HTR-8/SVneo (cell line): ENCODE data around the gene ZNF471.
A peak's percentile ranks its signal among the peaks of the same experiment; 100 is the strongest.

ENCODE experiments used
- DNase-seq: peaks from one replicate; pipeline ENCODE4 v3.0.0; 2011; ENCODE audit warnings: low spot score, mixed read lengths; ENCODE audit not compliant: insufficient read length
- FAIRE-seq: peaks from 2 replicates; lab custom pipeline; 2011; peaks lifted over from hg19 to GRCh38; lab: Jason Lieb, UNC

ZNF471 gene

DNA sequence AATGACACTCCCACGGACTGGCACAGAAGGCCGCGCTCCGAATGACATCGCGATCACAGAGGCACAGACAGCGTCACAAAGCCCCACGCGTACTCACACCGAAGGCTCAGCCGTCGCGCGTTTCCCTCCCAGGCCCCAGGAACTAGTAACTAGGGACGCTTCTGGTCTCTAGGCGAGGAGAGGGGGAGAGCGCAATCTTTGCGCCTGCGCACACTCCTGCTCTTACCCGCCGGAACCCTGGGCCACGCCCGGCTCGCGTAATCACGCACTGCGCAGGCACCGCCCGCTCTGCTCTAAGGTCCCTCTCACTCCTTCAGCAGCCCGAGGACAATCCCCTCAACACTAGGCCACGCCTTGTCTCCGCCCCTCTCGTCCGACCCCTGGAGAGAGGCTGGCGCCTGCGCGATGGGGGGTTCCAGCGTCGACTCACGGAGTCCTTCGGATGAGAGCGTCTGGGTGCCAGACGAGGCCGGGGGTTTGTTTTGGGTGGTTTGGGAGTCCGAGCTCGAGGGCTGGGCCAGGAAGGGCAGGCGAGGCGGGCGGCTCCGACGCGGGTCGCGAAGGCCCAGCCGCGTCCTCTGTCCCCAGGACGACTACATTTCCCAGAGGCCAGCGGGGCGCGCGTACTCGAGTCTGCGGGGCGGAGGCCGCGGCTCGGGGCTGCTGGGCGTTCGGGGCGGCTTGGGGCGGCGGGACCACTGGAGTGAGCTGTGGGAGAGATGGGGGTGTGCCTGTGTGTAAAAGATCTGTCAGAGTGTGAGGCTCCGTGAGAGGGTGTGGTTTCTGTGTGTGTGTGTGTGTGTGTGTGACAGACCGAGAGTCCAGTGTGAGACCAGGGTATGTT is at the start of gene ZNF471:
TSS of gene ZNF471 (plus strand) at position 410 of the 844 bp plus-strand sequence. CDS start 3,717 bp downstream, outside the sequence.
- peak; percentile 95 for FAIRE-seq
- DNase-seq, result peak; percentile 94

DNA sequence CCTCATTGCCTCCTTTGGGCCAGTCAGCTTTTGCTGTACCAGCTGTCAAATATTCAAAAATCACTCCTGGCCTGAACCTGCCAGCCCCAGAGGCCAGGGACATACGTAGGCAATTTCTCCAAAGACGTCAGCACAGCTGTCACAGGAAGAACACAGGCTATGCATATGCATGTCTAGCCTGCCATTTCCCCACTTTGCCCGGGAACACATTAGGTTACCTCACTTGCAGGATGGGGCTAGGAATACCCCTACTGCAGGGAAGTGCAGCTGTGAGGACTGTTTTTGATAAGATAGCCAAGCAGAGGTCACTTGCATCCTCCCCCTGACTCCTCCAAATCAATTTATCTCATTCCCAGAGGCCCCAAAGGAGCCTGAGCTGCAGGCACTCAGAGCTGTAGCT is 33.3 kb upstream of the ZNF471 start:
- FAIRE-seq, result no peak
- no peak for DNase-seq

DNA sequence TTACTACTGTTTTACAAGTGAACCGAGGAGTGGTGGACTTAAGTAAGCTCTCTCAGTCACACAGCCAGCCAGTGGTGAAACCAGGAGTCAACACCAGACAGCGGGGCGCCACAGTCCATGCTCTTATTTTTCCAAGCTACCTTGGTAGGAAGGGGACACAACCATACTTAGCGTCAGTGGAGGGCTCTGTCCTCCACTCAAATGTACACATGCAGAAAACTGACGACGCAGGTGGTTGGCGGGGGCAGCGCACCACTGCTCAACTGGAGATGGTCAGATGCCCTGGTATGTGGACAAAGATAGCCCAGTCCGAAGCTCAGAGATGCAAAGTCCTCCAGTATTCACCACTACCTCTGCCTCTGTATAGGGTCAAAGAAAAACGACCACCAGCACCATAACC is 31.6 kb upstream of the ZNF471 start:
- DNase-seq (no peak), FAIRE-seq (no peak)

DNA sequence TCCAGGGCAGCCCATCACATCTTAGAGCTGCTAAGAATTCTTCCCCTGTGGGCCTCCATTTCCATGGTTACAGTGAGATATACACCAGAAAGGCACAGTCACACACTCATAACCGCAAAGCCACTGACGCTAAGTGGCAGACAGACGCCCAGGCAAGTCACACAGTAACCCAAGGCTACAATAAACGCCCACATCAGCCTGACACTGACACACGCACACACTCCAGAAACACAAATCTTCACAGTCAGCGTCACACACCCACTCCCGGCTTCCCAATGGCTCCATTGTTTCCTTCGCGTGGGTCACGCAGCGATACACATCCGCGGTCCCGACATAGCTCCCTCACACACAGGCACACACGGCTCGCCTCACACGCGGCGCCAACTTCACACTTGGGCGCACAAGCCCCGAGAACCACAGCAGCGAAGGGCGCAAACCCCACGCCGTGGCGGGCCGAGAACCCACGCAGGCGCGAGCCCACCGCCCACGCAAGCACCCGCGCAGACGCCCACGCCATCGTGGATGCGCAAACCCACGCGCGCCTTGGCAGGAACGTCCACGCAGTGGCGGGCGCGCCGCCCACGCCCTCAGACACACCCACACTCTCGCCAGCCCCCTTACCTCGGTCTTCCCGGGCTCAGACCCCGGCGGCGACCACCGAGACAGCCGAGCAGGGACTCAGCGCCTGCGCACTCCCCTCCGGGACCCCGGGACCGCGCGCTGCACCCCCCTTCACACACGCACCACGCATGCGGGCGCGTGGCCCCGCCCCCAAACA is 30.8 kb upstream of the ZNF471 start, which contains the start of gene ZNF667:
TSS of gene ZNF667 (minus strand) at position 695 of the 778 bp plus-strand sequence. CDS start 14,975 bp downstream, outside the sequence.
- peak; percentile 14 for DNase-seq
- peak; percentile 72 for FAIRE-seq

DNA sequence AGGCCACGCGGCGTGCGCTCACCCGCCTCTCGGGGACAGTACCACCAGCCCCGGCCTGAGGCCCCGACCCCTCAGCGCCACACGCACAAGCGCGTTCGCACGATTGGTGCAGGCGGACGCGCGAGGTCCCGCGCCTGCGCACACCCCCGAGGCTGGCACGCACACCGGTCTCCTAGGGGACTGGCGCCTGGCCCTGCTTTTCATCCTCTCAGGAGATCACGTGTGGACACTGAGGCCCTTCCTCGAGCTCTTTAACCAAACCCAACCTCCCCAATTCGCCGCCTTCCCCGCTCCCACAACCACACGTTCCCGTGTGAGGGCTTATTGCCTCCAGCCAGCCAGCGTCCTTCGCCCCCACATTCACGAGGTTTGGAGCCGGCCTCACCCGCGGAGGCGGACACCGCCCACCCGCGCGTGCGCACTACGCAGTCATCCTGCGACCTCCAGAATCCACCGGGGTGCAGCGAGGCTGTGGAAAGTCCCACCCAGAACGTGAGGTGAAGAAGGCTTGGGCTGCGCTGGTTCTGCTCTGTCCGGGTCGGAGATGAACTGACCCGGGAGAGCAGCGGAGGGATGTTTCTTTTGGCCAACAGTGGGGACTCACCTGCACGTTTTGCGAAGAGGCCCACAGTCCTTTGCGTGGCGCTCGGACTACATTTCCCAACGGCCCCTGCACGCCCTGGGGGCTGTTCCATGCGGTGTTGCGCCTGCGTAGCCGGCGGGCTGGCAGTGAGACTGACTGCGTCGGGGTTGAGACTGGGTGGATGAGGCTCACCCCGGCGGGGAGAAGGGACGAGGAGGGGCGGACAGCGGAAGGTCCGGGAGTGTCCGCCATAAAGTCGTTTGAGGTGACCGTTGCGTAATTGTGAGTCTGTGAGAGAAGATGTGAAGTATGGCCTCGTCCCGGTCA is 30.0 kb upstream of the ZNF471 start:
- FAIRE-seq, result peak; percentile 99
- peak; percentile 94 for DNase-seq

DNA sequence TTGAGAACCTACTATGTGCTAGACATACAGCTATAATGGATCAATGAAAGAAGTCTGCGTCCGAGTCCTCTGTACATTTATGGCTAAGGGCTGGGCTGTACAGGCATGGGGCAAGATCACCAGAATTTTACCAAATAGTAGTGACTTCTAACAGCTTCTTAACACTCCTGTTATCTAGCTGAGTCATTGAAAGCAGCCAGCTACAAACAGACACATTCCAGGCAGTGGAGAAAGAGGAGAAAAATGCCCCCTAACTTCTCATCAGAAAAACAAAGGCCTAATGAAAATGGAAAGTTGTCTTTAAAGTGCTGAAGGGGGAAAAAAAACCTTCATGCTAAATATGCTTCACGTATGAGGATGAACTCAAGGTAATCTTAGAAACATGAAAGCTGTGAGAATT is 16.3 kb upstream of the ZNF471 start:
- no peak for DNase-seq
- no peak for FAIRE-seq

DNA sequence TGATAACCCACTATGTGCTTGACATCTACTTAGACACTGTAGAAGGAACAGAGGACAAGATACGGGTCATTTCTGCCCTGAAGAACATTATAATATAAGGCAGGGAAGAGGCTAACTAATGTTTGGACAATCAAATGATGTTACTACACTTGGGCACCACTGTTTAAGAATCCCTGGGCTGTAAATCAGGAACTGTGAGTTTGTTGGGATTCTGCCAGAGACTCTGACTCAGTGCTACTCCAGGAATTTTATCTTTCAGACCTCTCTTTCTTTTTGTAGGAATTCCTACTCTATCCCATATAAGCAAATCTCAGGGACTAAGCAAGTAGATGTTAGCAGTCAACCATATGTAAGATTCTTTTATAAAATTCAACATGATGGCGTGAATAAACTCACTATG is 3.1 kb upstream of the ZNF471 start:
- FAIRE-seq (no peak), DNase-seq (no peak)

DNA sequence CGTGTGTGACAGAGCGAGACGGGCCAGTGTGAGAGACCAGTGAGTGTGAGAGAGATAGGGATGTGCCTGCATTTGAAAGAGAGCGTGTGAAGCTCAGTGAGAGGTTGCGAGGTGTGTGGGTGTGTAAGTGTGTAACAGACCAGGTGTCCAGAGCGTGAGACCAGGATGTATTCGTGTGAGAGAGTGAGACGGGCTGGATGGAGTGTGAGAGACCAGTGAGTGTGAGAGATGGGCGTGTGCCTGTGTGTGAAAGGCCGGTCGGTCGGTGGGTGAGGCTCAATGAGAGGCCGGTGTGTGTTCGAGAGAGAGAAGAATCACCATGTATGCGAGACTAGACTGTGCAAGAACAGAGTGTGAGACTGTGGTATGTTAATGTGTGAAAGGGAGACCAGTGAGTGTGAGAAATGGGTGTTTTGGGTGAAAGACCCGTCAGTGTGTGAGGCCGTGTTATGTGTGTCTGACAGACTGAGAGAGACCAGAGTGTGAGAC is 679 bp downstream of the ZNF471 start:
- FAIRE-seq (no peak), DNase-seq (no peak)

DNA sequence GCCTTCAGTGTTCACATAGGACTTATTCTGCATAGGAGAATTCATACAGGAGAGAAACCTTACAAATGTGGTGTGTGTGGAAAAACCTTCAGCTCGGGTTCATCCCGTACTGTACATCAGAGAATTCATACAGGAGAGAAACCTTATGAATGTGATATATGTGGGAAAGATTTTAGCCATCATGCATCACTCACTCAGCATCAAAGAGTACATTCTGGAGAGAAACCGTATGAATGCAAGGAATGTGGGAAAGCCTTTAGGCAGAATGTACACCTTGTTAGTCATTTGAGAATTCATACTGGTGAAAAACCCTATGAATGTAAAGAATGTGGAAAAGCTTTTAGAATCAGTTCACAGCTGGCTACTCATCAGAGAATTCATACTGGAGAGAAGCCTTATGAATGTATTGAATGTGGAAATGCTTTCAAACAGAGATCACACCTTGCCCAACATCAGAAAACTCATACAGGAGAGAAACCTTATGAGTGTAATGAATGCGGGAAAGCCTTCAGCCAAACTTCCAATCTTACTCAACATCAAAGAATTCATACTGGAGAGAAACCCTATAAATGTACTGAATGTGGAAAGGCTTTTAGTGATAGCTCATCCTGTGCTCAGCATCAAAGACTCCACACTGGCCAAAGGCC is 17.7 kb downstream of the ZNF471 start:
- FAIRE-seq, result no peak

DNA sequence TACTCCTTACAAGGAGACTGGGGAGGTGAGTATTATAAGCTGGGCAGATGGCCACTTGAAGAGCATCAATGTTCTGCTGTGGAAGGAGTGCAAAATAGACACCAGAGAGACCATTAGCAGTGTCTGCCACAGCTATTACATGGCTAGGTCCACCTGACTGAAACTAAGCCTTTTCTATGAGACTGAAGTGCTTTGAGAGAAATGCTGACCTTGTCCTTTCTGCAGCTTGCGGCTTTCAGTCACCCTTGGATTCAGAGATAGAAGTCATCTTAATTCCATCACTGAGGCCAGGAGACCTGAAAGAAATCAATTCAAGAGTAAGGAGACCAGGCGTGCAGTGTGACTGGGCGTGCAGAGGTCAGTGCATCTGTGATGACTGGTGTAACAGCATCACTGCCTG is 29.8 kb downstream of the ZNF471 start:
- DNase-seq (no peak), FAIRE-seq (no peak)

More for the DNA sequence above, 17.7 kb downstream of the ZNF471 start:
- no peak for DNase-seq

DNA sequence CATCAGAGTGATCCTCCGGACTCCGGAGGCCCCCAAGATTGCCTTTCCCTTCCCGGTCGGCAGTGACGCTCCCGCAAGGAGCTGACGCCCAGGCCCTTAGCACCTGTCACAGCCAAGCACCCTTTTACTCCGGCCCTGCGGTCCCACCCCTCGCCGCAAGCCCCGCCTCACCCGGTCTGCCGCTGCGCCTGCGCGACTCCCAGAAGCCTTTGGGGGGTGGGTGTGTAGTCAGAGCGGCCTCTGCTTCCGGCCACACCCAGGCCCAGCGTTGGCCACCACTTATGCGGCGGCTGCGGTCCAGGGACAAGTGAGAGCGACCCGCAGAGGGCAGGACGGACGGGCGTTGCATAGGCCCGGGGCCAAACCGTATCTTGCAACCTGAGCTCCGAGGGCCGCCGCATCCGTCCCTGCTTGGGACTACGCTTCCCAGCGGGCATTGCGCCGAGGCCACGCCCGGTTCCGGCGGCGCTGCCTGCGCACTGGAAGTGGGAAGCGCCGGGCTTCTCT is 30.7 kb downstream of the ZNF471 start:
- DNase-seq, result peak; percentile 89

DNA sequence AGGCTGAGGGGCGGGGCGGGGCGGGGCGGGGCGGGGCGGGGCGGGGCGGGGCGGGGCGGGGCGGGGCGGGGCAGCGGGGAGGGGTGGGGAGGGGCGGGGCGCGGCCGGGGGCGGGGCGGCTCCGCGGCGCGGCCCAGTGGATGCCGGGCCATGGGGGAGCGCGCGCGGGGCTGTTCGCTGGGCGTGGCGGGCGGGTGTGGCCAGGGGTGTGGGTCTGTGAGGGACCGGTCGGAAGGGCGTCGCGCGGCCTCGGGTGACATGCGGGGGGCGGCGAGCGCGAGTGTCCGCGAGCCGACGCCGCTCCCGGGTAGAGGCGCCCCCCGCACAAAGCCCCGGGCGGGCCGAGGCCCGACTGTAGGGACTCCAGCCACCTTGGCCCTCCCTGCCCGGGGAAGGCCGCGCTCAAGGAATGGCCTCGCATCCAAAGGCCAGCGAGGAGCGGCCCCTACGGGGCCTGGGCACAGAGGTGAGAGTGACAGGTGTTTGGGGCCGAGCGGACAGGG is 31.2 kb downstream of the ZNF471 start, which contains the start of gene ZFP28:
TSS of gene ZFP28 (plus strand) at position 188 of the 503 bp plus-strand sequence. CDS start at position 259, 71 bp downstream.
- peak; percentile 77 for DNase-seq
- no peak for FAIRE-seq

More for the DNA sequence above, 30.7 kb downstream of the ZNF471 start:
- peak; percentile 64 for FAIRE-seq

DNA sequence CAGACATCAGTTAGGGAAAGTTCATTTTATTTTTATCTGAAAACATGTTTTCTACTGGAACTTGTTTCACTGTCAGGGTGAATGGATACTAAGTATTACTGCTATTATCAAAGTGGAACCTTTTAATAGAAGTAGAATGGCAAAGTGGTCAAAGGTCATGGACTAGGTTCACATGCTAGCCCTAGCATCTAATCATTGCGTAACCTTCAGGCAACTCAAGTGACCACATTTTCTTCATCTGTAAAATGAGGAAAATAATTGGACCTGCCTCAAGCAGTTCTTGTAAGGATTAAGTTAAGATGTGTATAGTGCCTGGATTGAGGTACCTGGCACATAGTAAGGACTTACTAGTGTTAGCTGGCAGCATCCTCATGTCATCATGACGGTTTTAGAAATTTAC is 36.1 kb downstream of the ZNF471 start:
- FAIRE-seq (no peak), DNase-seq (no peak)

DNA sequence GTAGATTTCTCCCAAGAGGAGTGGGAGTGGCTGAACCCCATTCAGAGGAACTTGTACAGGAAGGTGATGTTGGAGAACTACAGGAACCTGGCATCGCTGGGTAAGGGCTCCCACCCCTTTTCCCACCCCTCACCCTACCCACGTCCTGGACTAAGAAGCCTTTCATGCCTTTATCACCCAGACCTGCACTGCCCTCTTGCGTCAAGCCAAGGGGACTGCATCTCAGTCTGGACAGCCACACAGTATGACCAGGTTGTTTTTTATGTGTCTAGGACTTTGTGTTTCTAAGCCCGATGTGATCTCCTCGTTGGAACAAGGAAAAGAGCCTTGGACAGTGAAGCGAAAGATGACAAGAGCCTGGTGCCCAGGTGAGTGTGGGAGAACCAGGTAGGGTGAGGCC is 39.9 kb downstream of the ZNF471 start:
- DNase-seq, result no peak
- FAIRE-seq, result no peak

DNA sequence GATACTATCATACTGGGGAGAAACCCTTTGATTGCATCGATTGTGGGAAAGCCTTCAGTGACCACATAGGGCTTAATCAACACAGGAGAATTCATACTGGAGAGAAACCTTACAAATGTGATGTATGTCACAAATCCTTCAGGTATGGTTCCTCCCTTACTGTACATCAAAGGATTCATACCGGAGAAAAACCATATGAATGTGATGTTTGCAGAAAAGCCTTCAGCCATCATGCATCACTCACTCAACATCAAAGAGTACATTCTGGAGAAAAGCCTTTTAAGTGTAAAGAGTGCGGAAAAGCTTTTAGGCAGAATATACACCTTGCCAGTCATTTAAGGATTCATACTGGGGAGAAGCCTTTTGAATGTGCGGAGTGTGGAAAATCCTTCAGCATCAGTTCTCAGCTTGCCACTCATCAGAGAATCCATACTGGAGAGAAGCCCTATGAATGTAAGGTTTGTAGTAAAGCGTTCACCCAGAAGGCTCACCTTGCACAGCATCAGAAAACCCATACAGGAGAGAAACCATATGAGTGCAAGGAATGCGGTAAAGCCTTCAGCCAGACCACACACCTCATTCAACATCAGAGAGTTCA is 46.7 kb downstream of the ZNF471 start:
- no peak for DNase-seq
- FAIRE-seq, result no peak

DNA sequence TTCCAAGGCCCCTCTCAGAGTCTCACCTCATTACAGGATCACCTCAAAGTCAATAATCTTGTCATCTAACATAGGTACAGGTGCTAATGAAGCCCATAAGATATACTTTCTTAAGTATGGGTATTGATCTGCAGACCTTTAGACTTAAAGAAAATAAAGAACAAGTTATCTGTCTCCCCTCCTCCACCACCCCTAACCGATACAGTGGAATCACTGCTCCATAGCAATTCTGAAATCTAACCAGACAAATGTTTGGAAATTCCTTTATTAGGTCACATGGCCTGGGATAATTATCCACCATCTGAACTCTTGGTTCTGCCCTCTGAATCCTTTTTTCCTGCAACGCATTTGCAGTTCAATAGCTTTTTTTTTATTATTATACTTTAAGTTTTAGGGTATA is 55.1 kb downstream of the ZNF471 start:
- no peak for DNase-seq
- FAIRE-seq, result no peak

DNA sequence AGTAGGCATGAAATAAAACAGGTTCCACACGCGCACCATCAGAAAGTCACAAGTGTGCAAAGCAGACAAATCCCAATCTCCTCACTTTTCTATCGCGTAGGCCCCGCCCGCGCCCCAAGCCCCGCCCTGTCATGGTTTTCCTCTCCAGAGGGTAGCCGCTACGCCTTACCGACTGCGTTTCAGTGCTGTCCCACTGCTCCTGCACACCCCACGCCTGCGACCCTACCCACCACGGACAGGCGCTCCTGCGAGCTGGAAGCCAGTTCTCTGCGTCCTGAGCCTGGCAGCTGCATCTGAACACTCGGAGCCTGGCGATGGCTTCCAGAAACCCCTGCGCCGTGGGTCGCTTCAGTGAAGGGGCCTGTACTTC is 59.2 kb downstream of the ZNF471 start:
- FAIRE-seq (no peak), DNase-seq (peak; percentile 6)

DNA sequence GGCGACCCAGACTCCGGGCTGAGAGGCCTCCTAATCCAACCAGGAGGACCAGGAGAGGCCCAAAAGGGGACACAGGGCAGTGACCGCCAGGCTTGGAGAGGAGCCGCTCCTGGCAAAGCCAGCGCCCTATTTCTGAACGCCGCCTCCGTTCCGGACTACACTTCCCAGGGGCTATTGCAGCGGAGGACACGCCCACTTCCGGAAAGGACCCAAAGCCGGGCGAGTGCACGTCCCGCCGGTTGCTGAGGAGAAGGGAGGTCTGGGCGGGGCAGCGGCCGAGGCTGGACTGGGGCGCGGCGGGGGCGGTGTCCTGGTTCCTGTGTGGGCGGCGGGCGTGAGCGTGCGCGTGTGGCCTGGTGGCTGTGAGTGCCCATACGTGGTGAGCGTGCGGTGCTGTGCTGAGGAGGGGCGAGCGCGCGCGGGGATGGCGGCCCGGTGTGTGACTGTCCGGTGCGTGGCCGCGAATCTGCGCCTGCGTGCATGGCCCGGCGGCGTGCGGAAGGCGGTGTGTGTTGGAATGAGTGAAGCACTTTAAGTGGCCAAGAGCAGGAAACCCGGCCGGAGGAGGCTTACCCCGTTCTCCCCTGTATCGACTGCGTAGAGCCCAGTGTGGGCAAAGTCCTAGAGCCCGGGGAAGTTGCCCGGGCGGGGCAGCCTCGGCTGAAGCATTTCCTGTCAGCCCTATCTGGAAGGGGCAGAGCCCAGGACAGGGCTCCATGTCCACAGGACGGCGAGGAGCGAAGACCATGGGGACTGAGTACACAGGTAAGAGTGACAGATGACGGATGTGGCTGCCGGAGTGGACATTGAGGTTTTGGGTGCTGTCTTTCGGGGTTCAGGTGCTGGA is 59.8 kb downstream of the ZNF471 start, which contains the start of gene ZNF470:
TSS of gene ZNF470 (plus strand) at position 195 of the 847 bp plus-strand sequence. CDS start 2,844 bp downstream, outside the sequence.
- FAIRE-seq, result peak; percentile 93

More for the DNA sequence above, 59.8 kb downstream of the ZNF471 start, which contains the start of gene ZNF470:
- peak; percentile 81 for DNase-seq
